Measurements from ENCODE around the gene LMAN1.

The LMAN1 gene

GRCh38 chr18:59300676-59301285 lies 58.3 kb downstream of the LMAN1 start:
- no peak for DNase-seq

- no peak for DNase-seq
Observed at GRCh38 chr18:59298871-59299270, 60.2 kb downstream of the LMAN1 start.

GRCh38 chr18:59293317-59293716 lies 65.7 kb downstream of the LMAN1 start:
- DNase-seq, result no peak

- DNase-seq, result no peak
Observed at GRCh38 chr18:59286341-59286740, 72.7 kb downstream of the LMAN1 start.

GRCh38 chr18:59282341-59282740 lies 76.7 kb downstream of the LMAN1 start:
- no peak for DNase-seq

GRCh38 chr18:59279722-59280121 lies 79.3 kb downstream of the LMAN1 start:
- DNase-seq, result no peak

GRCh38 chr18:59279193-59279592 lies 79.9 kb downstream of the LMAN1 start:
- DNase-seq, result no peak

GRCh38 chr18:59278793-59279192 lies 80.3 kb downstream of the LMAN1 start:
- no peak for DNase-seq
